DMS53 (cell line): Measurements from ENCODE around the gene TAF1B.
"Not testable (repeated sequence)": the region's sequence is repeated elsewhere in the genome, so short reads cannot be mapped to it uniquely, and the experiment has no call there.

ENCODE experiments used
- DNase-seq: peaks from one replicate; lab custom pipeline; 2025; lab: John Stamatoyannopoulos, UW

The TAF1B gene

GRCh38 chr2:9884436-9884835, 41.2 kb downstream of the TAF1B start:
- DNase-seq, result no peak

DNA sequence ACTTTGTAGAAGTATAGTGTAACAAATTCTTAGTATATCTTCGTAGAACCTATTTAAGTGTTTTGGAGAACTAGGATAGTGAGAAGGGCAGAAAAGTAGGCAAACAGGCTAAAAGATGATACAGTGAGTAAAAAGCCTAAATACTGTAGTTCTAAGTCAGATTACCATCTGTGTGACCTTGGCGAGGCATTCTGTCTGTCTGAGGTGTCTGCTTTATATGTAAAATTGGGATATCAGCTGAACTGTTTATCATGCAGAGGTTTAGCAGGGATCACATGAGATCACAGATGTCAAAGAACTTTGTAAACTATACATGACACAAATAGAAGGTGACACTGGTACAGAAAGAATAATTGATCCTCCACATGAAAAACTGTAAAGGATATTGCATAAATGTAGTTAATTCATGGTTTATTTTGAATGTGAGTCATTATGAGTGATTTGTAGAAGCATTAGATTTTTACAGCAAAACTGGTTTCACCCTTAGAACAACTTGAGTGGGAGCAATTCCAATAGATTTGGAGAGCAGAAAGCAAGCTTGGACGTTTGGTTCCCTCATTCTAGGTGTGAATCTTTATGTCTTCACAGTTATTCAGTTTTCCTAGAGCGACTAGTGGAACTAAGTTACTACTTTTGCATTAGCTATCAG, 41.9 kb downstream of the TAF1B start:
- DNase-seq, result no peak

DNA sequence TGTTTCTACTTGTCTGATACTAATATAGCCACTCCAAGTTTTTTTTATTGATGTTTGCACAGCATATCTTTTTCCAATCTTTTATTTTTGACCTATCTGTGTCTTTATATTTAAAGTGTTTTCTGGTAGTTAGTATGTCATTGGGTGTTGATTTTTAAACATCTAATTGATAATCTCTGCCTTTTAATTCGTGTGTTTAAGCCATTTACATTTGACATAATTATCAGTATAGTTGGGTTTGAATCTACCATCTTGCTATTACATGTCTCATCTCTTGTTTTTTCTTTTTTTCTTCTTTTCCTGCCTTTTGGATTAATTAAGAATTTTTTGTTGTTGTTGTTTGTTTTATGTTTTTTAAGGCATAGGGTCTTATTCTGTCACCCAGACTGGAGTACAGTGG, 44.2 kb downstream of the TAF1B start:
- no peak for DNase-seq

DNA sequence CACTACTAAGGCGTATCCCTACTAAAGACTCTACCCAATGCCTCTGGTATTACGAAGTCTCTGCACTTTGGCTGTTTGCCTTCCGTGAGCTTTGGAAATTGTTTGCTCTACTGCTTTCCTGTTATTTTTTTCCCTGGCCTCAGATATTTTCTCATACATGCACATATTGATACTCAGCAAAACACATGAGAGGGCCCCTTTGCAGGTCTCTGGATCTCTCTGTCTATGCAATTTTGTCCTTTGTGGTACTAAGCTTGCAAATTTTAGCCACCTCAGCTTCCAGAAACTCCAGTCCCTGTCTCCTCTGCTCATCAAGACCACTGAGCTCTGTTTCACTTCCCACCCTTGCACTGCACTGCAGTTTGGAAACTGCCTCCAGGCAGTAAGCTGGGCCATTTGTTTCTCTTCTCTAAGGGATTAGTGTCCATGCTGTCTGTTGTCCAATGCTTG, 46.6 kb downstream of the TAF1B start:
- no peak for DNase-seq

DNA sequence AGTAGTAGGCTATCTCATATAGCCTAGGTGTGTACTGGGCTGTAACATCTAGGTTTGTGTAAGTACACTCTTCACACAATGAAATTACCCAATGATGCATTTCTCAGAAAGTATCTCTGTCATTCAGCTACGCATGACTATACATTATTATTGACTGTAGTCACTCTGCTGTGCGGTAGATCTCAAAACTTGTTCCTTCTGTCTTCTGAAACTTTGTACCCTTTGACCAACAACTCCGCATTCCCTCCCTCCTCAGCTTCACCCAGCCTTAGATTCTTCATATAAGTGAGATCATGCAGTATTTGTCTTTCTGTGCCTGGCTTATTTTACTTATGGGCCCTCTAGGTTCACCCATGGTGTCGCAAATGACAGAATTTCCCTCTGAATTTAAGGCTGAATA, 49.0 kb downstream of the TAF1B start:
- no peak for DNase-seq

- peak; percentile 3 for DNase-seq
Measured at GRCh38 chr2:9895669-9896590, 52.7 kb downstream of the TAF1B start.

GRCh38 chr2:9897331-9897737, 54.1 kb downstream of the TAF1B start:
- DNase-seq, result no peak

GRCh38 chr2:9897846-9898245, 54.6 kb downstream of the TAF1B start:
- DNase-seq, result no peak

DNA sequence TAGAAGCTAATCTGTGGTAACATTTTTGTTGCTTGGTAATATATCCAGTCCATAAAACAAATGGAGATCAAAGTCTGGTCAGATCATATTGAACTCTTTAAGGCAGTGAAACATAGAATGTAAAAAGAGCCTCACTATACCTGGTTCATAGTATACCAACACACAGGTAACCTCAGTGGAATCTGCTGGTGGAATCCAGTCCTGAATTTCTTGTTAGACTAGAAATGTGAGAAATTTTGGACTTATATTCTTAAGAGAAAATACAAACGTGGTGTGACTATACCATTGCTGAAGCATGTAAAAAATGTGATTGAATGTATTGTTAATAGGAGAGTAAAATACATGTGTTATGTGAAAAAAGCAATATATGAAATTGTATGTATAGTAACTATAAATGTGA, 62.1 kb downstream of the TAF1B start:
- peak; percentile 8 for DNase-seq

DNA sequence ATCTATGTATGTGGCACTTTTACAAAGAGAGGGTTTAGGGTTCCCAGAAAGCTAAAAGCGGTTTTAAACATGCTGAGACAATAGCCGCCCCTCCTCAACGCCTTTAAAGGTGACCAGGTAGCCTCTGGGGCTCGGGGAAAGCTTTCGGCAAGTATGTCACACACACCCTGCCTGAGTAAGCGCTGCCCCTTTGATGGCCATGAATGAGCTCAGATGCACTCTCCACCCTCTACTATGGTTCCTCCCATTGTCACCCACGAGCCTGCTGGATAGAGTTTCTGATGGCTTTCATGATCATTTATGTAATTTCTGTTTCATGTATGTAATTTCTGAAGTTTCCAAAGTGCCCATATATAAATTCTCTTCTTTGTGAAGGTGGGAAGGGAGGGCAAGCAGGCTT, 64.1 kb downstream of the TAF1B start:
- DNase-seq, result no peak

DNA sequence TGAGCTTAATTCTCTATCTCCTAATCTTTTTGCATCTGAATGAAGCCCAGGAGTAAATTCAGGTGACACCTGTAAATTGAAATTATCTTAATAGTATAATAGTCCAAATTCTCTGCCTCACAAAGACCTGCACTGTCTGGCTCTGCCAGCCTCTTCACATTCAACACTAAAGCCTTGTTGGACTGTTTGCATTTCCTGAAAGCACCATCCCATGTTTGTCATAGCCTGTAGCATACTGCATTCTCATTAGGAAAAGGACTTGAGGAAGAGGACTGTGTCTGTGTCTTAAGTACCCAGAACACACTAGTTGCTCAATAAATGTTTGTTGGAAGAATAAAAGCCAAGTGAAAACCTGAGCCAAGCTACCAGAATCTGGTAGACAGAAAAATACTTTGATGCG, 65.4 kb downstream of the TAF1B start:
- peak; percentile 2 for DNase-seq

- DNase-seq, result no peak
Measured at GRCh38 chr2:9909106-9909505, 65.8 kb downstream of the TAF1B start.

DNA sequence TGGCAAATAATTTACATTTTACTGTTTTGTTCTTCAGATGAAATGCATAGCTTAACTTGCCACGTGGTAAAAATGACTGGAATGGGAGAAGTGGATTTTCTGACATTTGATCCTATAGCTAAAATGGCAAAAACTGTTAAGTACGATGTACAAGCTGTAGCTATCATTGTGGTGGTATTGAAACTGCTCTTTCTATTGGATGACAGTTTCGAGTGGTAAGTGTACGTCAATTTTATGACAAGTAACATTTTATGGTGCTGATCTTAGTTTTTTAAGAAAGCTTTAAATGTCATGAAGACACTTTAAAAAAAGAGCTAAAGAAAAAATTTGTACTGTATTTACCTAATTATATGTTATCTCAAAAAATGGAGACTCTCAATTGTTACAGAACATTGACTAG, 67.4 kb downstream of the TAF1B start:
- DNase-seq, result no peak

DNA sequence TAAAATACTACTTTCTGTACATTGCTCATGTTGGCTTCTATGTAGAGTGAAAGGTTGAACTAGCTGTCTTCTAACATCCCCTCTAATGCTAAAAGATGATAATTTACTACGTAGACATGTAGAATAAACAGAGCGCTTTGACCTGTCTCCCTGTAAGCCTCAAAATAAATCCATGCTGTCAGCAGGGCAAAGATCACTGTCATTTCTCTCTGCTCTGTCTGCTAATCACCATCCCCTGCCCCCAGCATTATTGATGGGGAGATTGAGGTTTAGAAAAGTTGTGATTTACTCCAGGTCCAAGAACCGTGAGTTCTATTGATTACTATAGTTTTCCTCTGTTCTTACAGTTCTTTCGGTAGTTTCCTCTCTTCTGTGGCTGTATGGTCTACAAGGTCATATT, 69.2 kb downstream of the TAF1B start:
- DNase-seq, result no peak

GRCh38 chr2:9914384-9915065, 71.3 kb downstream of the TAF1B start:
- DNase-seq, result peak; percentile 83

GRCh38 chr2:9918275-9918674, 75.0 kb downstream of the TAF1B start:
- no peak for DNase-seq

DNA sequence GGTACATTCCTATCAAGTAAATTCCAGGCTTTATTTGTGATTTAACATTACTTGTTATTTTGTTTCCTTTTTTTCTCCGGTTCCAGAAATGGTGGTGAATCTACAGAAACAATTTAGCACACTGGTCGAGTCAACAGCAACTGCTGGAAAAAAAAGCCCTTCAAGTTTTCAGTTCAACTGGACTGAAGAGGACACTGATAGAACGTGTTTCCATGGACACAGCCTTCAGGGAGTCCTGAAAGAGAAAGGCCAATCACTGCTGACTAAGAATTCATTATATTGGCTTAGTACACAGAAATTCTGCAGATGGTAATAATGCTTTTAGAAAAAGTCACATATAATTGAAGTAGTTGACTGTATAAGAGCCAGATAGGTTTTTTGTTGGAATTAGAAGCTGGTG, 76.2 kb downstream of the TAF1B start:
- DNase-seq, result no peak

DNA sequence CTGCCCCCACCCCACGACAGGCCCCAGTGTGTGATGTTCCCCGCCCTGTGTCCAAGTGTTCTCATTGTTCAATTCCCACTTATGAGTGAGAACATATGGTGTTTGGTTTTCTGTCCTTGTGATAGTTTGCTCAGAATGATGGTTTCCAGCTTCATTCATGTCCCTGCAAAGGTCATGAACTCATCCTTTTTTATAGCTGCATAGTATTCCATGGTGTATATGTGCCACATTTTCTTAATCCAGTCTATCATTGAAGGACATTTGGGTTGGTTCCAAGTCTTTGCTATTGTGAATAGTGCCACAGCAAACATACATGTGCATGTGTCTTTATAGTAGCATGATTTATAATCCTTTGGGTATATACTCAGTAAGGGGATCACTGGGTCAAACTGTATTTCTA, 83.7 kb downstream of the TAF1B start:
- DNase-seq, result not testable (repeated sequence)

GRCh38 chr2:9937258-9937657, 94.0 kb downstream of the TAF1B start:
- DNase-seq, result no peak

DNA sequence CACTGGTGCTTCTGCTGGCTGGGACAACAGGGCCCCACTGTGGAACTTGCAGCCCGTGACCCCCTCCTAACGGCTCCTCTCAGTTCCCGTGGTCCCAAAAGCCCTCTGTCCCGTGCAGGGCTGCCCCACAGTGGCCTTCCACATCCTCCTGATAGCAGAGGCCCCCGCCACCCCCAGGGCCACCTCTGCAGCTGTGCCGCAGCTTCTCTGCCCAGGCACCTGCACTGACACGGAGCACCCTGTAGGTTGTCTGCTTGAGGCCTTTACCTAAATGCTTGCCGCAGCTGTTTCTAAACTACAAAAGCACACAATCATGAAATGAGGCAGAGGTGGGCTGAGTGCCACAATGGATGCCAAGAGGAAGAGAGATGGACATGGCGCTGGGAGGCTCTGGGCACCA, 94.7 kb downstream of the TAF1B start:
- no peak for DNase-seq

GRCh38 chr2:9939587-9940485, 96.6 kb downstream of the TAF1B start:
- no peak for DNase-seq
